GM18907 (cell line): Measurements from ENCODE around the gene EXOG.

ENCODE experiments used
- ATAC-seq: cut with Tn5 transposase; IDR thresholded peaks from one replicate; pipeline ENCODE4 v1.9.1; 2021; ENCODE audit warnings: mild to moderate bottlenecking, moderate library complexity; ENCODE audit not compliant: unreplicated experiment

The EXOG gene

GRCh38 chr3:38507120-38507519 is 11.0 kb downstream of the EXOG start:
- peak; percentile 96 for ATAC-seq

- no peak for ATAC-seq
Observed at GRCh38 chr3:38509732-38510131, 13.6 kb downstream of the EXOG start.

- no peak for ATAC-seq
Observed at GRCh38 chr3:38510631-38511030, 14.5 kb downstream of the EXOG start.

GRCh38 chr3:38511546-38511945 is 15.4 kb downstream of the EXOG start:
- ATAC-seq, result no peak

- no peak for ATAC-seq
Observed at GRCh38 chr3:38515367-38515766, 19.2 kb downstream of the EXOG start.

- ATAC-seq, result no peak
Observed at GRCh38 chr3:38516669-38517068, 20.5 kb downstream of the EXOG start.

- no peak for ATAC-seq
Observed at GRCh38 chr3:38519000-38519399, 22.9 kb downstream of the EXOG start.

- no peak for ATAC-seq
Observed at GRCh38 chr3:38519651-38520050, 23.5 kb downstream of the EXOG start.

GRCh38 chr3:38521391-38521987 is 25.3 kb downstream of the EXOG start:
- no peak for ATAC-seq

GRCh38 chr3:38522002-38522401 is 25.9 kb downstream of the EXOG start:
- no peak for ATAC-seq

GRCh38 chr3:38524141-38524739 is 28.1 kb downstream of the EXOG start:
- ATAC-seq, result no peak

GRCh38 chr3:38526792-38527191 is 30.7 kb downstream of the EXOG start:
- ATAC-seq, result no peak

GRCh38 chr3:38528457-38528856 is 32.3 kb downstream of the EXOG start:
- no peak for ATAC-seq

- no peak for ATAC-seq
Observed at GRCh38 chr3:38532529-38532928, 36.4 kb downstream of the EXOG start.

- no peak for ATAC-seq
Observed at GRCh38 chr3:38533285-38533976, 37.3 kb downstream of the EXOG start.

GRCh38 chr3:38534180-38534579 is 38.0 kb downstream of the EXOG start:
- no peak for ATAC-seq

- no peak for ATAC-seq
Observed at GRCh38 chr3:38534604-38535003, 38.5 kb downstream of the EXOG start.

GRCh38 chr3:38536671-38537070 is 40.5 kb downstream of the EXOG start:
- no peak for ATAC-seq

GRCh38 chr3:38538773-38539353 is 42.7 kb downstream of the EXOG start:
- ATAC-seq, result no peak

- ATAC-seq, result no peak
Observed at GRCh38 chr3:38541806-38542205, 45.7 kb downstream of the EXOG start.

GRCh38 chr3:38542401-38543298 is 46.5 kb downstream of the EXOG start:
- no peak for ATAC-seq
